K562 (cell line): Measurements from ENCODE around the gene SAPCD1. TPM values are rescaled to one million over a fixed set of nuclear protein-coding genes. Genes with fewer than 3 reads are reported as not detected.

Source experiments
- ATF4 ChIP-seq: fragments of 450-650 bp; formaldehyde crosslinking; IDR thresholded peaks from 2 replicates; pipeline ENCODE4 v1.4.0; 2022; ENCODE audit warnings: mild to moderate bottlenecking, moderate library complexity
- CC2D1A ChIP-seq: fragments of 450-650 bp; IDR thresholded peaks from 2 replicates; pipeline ENCODE4 v1.6.1; 2017; ENCODE audit warnings: mild to moderate bottlenecking
- COPS2 ChIP-seq: fragments of 450-650 bp; conservative IDR thresholded peaks from 2 replicates; pipeline ENCODE4 v1.6.1; 2016; ENCODE audit warnings: mild to moderate bottlenecking, moderate library complexity
- EHMT2 ChIP-seq: fragments of 450-650 bp; IDR thresholded peaks from 2 replicates; pipeline ENCODE4 v1.6.1; 2018; ENCODE audit warnings: antibody characterized with exemption
- HMGXB4 ChIP-seq: sonication (generic); formaldehyde crosslinking; IDR thresholded peaks from 2 replicates; pipeline ENCODE4 v1.8.1; 2023; ENCODE audit warnings: mild to moderate bottlenecking, missing genetic modification reagents
- HOXB6 ChIP-seq: fragments of 250-450 bp; sonication (Bioruptor Pico); IDR thresholded peaks from 2 replicates; pipeline ENCODE4 v1.5.1; 2022; ENCODE audit warnings: mild to moderate bottlenecking, borderline replicate concordance
- POLR2A ChIP-seq: fragments of 450-650 bp; conservative IDR thresholded peaks from 2 replicates; pipeline ENCODE4 v1.6.1; 2016
- SOX6 ChIP-seq: fragments of 450-650 bp; IDR thresholded peaks from 2 replicates; pipeline ENCODE4 v1.6.1; 2014; ENCODE audit warnings: mild to moderate bottlenecking
- TSC22D4 ChIP-seq: fragments of 450-650 bp; IDR thresholded peaks from 2 replicates; pipeline ENCODE4 v1.6.1; 2016; ENCODE audit warnings: missing genetic modification characterization, missing biosample characterization, control low read depth
- ZBTB33 ChIP-seq: sonication (generic); formaldehyde crosslinking; IDR thresholded peaks from 2 replicates; pipeline ENCODE4 v1.8.1; 2023; ENCODE audit warnings: mild to moderate bottlenecking, missing genetic modification reagents
- ZNF232 ChIP-seq: sonication (generic); formaldehyde crosslinking; IDR thresholded peaks from 2 replicates; pipeline ENCODE4 v1.8.0; 2022; ENCODE audit warnings: mild to moderate bottlenecking, missing genetic modification reagents
- ZNF57 ChIP-seq: fragments of 450-650 bp; formaldehyde crosslinking; IDR thresholded peaks from 2 replicates; pipeline ENCODE4 v1.4.0; 2020; ENCODE audit warnings: mild to moderate bottlenecking, moderate library complexity
- ZNF717 ChIP-seq: fragments of 250-450 bp; sonication (Bioruptor Pico); IDR thresholded peaks from 2 replicates; pipeline ENCODE4 v1.5.0; 2021
- polyA plus RNA-seq, 8 experiments: library from polyadenylated mRNA; depleted of rRNA in 4 of 8; stranded (reverse) in 5 of 8; unstranded in 3 of 8; fragments of >200 nt; fragmentation: Nextera tagmentation in 2 of 8; fragmentation: Illumina TruSeq in 1 of 8; extraction: Ambion mirVana in 2 of 8; extraction: Trizol in 1 of 8; gene quantifications; 2 replicates each; pipeline versions ENCODE4 v1.2.1 to v1.2.3, GENCODE V29; 2011 to 2014; ENCODE audit warnings: inconsistent platforms in 1 of 8, missing spikeins in 1 of 8
- total RNA-seq, 7 experiments: library from RNA; depleted of rRNA in 6 of 7; stranded (reverse); fragments of >200 nt in 6 of 7; fragmentation: Illumina TruSeq in 2 of 7; extraction: Trizol in 2 of 7; gene quantifications; 2 replicates each; pipeline versions ENCODE4 v1.2.1 to v1.2.3, GENCODE V29; 2011 to 2021; ENCODE audit warnings: low replicate concordance in 1 of 7
- TF ChIP-seq, protein P1 (sequence below), 3 experiments: fragments of 200-800 bp in 1 of 3; fragments of 250-450 bp in 1 of 3; fragments of 450-650 bp in 1 of 3; sonication (Bioruptor Pico) in 1 of 3; sonication (Bioruptor generic) in 1 of 3; formaldehyde crosslinking in 1 of 3; IDR thresholded peaks; 2 replicates each; pipeline versions ENCODE4 v1.6.1 to v1.8.0; 2016 to 2022; ENCODE audit warnings: mild to moderate bottlenecking in 2 of 3, missing genetic modification characterization in 2 of 3, missing compliant biosample characterization in 1 of 3, moderate library complexity in 1 of 3
- TF ChIP-seq, protein P2 (sequence below): IDR thresholded peaks from 2 replicates; pipeline ENCODE4 v1.6.1; 2011; ENCODE audit warnings: borderline replicate concordance, low read depth, mild to moderate bottlenecking, moderate library complexity, low read length; ENCODE audit not compliant: insufficient read depth, poor library complexity, severe bottlenecking

SAPCD1 gene
- total and polyA plus RNA-seq, 9 of the 15 experiments (the other 6 are each of a cell fraction or from before 2014, with no cell fraction given) = 2.6 to 30.2 (median 7.4) TPM

GRCh38 chr6:31768363-31769257, 6.2 kb downstream of the SAPCD1 start (continued):
- 0 out of 2 replicates have a peak, but pooled peaks have one; percentile 7 for TF ChIP-seq EHMT2
- TF ChIP-seq, protein P1, sequence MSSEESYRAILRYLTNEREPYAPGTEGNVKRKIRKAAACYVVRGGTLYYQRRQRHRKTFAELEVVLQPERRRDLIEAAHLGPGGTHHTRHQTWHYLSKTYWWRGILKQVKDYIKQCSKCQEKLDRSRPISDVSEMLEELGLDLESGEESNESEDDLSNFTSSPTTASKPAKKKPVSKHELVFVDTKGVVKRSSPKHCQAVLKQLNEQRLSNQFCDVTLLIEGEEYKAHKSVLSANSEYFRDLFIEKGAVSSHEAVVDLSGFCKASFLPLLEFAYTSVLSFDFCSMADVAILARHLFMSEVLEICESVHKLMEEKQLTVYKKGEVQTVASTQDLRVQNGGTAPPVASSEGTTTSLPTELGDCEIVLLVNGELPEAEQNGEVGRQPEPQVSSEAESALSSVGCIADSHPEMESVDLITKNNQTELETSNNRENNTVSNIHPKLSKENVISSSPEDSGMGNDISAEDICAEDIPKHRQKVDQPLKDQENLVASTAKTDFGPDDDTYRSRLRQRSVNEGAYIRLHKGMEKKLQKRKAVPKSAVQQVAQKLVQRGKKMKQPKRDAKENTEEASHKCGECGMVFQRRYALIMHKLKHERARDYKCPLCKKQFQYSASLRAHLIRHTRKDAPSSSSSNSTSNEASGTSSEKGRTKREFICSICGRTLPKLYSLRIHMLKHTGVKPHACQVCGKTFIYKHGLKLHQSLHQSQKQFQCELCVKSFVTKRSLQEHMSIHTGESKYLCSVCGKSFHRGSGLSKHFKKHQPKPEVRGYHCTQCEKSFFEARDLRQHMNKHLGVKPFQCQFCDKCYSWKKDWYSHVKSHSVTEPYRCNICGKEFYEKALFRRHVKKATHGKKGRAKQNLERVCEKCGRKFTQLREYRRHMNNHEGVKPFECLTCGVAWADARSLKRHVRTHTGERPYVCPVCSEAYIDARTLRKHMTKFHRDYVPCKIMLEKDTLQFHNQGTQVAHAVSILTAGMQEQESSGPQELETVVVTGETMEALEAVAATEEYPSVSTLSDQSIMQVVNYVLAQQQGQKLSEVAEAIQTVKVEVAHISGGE (CRISPR knock-in tag; IDR thresholded peaks at IDR 0.05) = 0 out of 6 replicates have a peak, but pooled peaks of 1 of the 3 experiments have one; percentile 27
- TF ChIP-seq ATF4 (CRISPR knock-in tag) = 0 out of 2 replicates have a peak, but pooled peaks have one; percentile 16
- TF ChIP-seq ZNF57 (CRISPR knock-in tag) = no peak
- no peak for TF ChIP-seq TSC22D4 (tag)
- TF ChIP-seq, protein P2, sequence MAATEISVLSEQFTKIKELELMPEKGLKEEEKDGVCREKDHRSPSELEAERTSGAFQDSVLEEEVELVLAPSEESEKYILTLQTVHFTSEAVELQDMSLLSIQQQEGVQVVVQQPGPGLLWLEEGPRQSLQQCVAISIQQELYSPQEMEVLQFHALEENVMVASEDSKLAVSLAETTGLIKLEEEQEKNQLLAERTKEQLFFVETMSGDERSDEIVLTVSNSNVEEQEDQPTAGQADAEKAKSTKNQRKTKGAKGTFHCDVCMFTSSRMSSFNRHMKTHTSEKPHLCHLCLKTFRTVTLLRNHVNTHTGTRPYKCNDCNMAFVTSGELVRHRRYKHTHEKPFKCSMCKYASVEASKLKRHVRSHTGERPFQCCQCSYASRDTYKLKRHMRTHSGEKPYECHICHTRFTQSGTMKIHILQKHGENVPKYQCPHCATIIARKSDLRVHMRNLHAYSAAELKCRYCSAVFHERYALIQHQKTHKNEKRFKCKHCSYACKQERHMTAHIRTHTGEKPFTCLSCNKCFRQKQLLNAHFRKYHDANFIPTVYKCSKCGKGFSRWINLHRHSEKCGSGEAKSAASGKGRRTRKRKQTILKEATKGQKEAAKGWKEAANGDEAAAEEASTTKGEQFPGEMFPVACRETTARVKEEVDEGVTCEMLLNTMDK = no peak
- TF ChIP-seq HMGXB4 (CRISPR knock-in tag) = no peak
- no peak for TF ChIP-seq COPS2
- peak; percentile 42; the same call in 1 of the 2 replicates for TF ChIP-seq CC2D1A
- no peak for TF ChIP-seq ZNF717
- TF ChIP-seq SOX6 = no peak
- peak; percentile 78; the same call in 1 of the 2 replicates for TF ChIP-seq ZBTB33 (CRISPR knock-in tag)
- no peak for TF ChIP-seq POLR2A
- TF ChIP-seq ZNF232 (CRISPR knock-in tag) = no peak
- peak; percentile 7; the same call in 1 of the 2 replicates for TF ChIP-seq HOXB6 (CRISPR knock-in tag)
